ENCODE results near the gene GOLGA3.

GOLGA3 gene

GRCh38 chr12:132834181-132834711 lies 5.6 kb upstream of the GOLGA3 start:
- FAIRE-seq = no peak
- DNase-seq (ENCODE audit: insufficient read length, low spot score) = no peak
- TF ChIP-seq, protein P1, sequence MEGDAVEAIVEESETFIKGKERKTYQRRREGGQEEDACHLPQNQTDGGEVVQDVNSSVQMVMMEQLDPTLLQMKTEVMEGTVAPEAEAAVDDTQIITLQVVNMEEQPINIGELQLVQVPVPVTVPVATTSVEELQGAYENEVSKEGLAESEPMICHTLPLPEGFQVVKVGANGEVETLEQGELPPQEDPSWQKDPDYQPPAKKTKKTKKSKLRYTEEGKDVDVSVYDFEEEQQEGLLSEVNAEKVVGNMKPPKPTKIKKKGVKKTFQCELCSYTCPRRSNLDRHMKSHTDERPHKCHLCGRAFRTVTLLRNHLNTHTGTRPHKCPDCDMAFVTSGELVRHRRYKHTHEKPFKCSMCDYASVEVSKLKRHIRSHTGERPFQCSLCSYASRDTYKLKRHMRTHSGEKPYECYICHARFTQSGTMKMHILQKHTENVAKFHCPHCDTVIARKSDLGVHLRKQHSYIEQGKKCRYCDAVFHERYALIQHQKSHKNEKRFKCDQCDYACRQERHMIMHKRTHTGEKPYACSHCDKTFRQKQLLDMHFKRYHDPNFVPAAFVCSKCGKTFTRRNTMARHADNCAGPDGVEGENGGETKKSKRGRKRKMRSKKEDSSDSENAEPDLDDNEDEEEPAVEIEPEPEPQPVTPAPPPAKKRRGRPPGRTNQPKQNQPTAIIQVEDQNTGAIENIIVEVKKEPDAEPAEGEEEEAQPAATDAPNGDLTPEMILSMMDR (IDR thresholded peaks at IDR 0.05; ENCODE audit: insufficient read depth, missing control alignments) = no peak

- no peak for DNase-seq (ENCODE audit: insufficient read length, low spot score)
- TF ChIP-seq, protein P1 (IDR thresholded peaks at IDR 0.05; ENCODE audit: insufficient read depth, missing control alignments) = no peak
- no peak for FAIRE-seq
These were observed 4.7 kb upstream of the GOLGA3 start for GRCh38 chr12:132833341-132833740.

- TF ChIP-seq, protein P1 (IDR thresholded peaks at IDR 0.05; ENCODE audit: insufficient read depth, missing control alignments) = no peak
- FAIRE-seq (no peak), DNase-seq (ENCODE audit: insufficient read length, low spot score) (no peak)
These were observed 3.1 kb upstream of the GOLGA3 start for GRCh38 chr12:132831771-132832170.

GRCh38 chr12:132827763-132828703 lies 636 bp downstream of the GOLGA3 start:
- DNase-seq (ENCODE audit: insufficient read length, low spot score) (no peak), FAIRE-seq (no peak)
- TF ChIP-seq, protein P1 (IDR thresholded peaks at IDR 0.05; ENCODE audit: insufficient read depth, missing control alignments) = no peak

DNA sequence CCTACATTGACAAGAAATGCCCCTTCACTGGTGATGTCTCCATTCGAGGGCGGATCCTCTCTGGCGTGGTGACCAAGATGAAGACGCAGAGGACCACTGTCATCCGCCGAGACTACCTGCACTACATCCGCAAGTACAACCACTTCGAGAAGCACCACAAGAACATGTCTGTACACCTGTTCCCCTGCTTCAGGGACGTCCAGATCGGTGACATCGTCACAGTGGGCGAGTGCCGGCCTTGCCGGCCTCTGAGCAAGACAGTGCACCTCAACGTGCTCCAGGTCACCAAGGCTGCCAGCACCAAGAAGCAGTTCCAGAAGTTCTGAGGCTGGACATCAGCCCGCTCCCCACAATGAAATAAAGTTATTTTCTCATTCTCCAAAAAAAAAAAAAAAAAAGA lies 2.8 kb downstream of the GOLGA3 start:
- TF ChIP-seq, protein P1 (IDR thresholded peaks at IDR 0.05; ENCODE audit: insufficient read depth, missing control alignments) = no peak
- DNase-seq (ENCODE audit: insufficient read length, low spot score) = no peak
- FAIRE-seq = no peak

DNA sequence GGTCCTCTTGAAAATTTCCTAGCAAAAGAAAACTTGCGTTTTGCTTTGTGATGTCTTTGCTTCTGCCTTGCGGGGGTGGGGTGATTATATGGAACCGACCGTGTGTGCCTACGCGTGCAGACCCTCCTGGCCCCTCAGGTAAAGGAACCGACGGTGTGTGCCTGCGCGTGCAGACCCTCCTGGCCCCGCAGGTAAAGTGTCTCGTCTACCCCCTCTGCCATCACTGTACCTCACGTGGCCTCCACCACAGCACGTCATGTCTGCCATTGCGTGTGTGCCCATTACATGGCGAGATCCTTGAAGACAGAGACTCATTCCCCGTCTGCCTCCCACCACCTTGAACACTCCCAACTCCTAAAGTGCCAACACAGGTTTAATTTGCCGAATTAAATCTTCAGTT lies 3.6 kb downstream of the GOLGA3 start:
- TF ChIP-seq, protein P1 (IDR thresholded peaks at IDR 0.05; ENCODE audit: insufficient read depth, missing control alignments) = no peak
- no peak for FAIRE-seq
- no peak for DNase-seq (ENCODE audit: insufficient read length, low spot score)

- DNase-seq (ENCODE audit: insufficient read length, low spot score) (no peak), FAIRE-seq (no peak)
- TF ChIP-seq, protein P1 (IDR thresholded peaks at IDR 0.05; ENCODE audit: insufficient read depth, missing control alignments) = no peak
These were observed 4.6 kb downstream of the GOLGA3 start for GRCh38 chr12:132824053-132824452.

All from D721Med (cell line).